ENCODE measurements around the gene EGLN1. TPM values are rescaled to one million over a fixed set of nuclear protein-coding genes. Genes with fewer than 3 reads are reported as not detected.
"Not testable (repeated sequence)": the region's sequence is repeated elsewhere in the genome, so short reads cannot be mapped to it uniquely, and the experiment has no call there.

Gene EGLN1
- total RNA-seq, 6 experiments from 2014 or later = 19.3 to 66.5 (median 38.9) TPM

DNA sequence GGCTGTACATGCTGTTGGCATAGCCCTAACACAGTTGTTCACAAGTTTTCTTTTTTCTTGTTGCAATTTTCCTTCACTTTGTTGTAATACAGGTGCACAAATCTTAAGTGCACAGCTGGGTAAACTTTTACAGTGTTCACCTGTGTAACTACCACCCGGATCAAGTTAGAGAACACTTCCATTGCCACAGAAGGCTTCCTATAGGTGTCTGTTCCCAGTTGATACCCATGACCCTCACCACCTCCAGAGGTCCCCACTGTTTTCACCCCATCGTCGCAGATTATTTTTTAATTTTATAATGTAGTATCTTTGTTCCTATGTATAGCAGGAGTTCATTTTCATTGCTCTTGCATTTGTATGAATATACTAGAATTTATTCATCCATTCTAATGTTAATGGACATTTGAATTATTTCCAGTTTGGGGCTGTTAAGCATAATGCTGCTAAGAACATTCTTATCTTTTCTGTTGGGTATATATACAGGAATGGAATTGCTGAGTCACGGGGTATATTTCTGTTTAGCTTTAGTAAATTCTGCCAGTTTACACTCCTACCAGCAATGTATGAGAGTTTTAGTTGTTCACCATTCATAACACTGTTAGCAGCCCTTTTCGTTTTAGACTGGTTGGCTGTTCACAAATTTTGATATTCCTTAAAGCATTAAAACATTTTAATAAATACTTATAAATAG, 67.6 kb downstream of the EGLN1 start:
- no peaks in the 10 kb centered on the region for H3K27me3 ChIP-seq
- TF ChIP-seq POLR2A (IDR thresholded peaks at IDR 0.05) = no peak
- TF ChIP-seq, protein P1, sequence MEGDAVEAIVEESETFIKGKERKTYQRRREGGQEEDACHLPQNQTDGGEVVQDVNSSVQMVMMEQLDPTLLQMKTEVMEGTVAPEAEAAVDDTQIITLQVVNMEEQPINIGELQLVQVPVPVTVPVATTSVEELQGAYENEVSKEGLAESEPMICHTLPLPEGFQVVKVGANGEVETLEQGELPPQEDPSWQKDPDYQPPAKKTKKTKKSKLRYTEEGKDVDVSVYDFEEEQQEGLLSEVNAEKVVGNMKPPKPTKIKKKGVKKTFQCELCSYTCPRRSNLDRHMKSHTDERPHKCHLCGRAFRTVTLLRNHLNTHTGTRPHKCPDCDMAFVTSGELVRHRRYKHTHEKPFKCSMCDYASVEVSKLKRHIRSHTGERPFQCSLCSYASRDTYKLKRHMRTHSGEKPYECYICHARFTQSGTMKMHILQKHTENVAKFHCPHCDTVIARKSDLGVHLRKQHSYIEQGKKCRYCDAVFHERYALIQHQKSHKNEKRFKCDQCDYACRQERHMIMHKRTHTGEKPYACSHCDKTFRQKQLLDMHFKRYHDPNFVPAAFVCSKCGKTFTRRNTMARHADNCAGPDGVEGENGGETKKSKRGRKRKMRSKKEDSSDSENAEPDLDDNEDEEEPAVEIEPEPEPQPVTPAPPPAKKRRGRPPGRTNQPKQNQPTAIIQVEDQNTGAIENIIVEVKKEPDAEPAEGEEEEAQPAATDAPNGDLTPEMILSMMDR (IDR thresholded peaks at IDR 0.05) = no peak
- peaks cover 0 to 6% (median 0%) of the 10 kb centered on the region in 4 donors for H3K4me1 ChIP-seq
- intact Hi-C loops (cut with DNase I) = loop anchor here (5.0 to 10.0 kb wide), 2 partner anchors 233 to 240 kb away; no protein-coding TSS in a partner anchor
- no peak for DNase-seq
- H3K27ac ChIP-seq = no peak overlapping the region
- H3K36me3 ChIP-seq = peaks cover 0 to 13% (median 8%) of the 10 kb centered on the region in 4 donors
- H3K4me3 ChIP-seq = no peak overlapping the region
- WGBS (ENCODE audit: insufficient coverage, low coverage, low lambda C conversion rate, missing lambda C conversion rate) = 81% methylated on average over 5 of the region's 5 CpGs
- H3K9me3 ChIP-seq = no peaks in the 10 kb centered on the region
- ATAC-seq = no peak

DNA sequence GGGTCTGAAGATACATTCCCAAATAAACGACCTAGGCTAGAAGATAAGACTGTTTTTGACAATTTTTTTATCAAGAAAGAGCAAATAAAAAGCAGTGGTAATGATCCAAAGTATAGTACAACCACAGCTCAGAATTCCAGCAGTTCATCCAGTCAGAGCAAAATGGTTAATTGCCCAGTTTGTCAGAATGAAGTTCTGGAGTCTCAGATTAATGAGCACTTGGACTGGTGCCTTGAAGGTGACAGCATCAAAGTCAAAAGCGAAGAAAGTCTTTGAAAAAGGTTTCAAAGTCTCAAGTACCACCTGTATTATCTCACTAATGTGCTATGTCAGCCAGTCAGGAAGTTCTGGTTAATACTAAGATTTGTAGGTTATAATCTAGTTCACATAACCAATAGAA, 69.0 kb downstream of the EGLN1 start:
- DNase-seq (no peak), ATAC-seq (no peak)
- no peak for TF ChIP-seq POLR2A (IDR thresholded peaks at IDR 0.05)
- TF ChIP-seq, protein P1 (IDR thresholded peaks at IDR 0.05) = no peak
- intact Hi-C loops (cut with DNase I) = loop anchor here in 1 of 2 donors (10.0 kb wide), 1 partner anchor 242 kb away; no protein-coding TSS in a partner anchor
- Histone ChIP-seq H3K27ac (no peak overlapping the region), H3K27me3 (no peaks in the 10 kb centered on the region), H3K36me3 (peaks cover 0 to 22% (median 11%) of the 10 kb centered on the region in 4 donors), H3K4me1 (peaks cover 0 to 6% (median 0%) of the 10 kb centered on the region in 4 donors), H3K4me3 (no peak overlapping the region), H3K9me3 (no peaks in the 10 kb centered on the region)
- 63% methylated on average over 2 of the region's 2 CpGs for WGBS (ENCODE audit: insufficient coverage, low coverage, low lambda C conversion rate, missing lambda C conversion rate)

DNA sequence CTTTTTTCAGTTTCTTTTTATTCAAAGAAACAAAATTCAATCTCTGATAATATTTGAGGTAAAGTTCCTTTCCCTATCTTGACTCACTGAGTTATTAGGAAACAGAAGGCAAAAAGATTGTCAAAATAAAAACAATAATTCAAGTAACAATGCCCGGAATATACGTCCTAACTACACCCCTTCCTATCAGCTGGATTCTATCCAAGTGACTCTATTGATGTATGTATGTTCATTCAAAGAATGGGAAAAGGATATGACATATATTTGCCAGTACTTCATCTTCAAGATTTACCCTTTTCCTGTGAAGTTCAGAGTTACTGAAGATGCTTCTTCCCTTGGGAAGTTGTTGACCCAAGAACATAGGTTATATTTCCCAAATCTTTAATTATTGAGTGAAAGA, 70.3 kb downstream of the EGLN1 start:
- Histone ChIP-seq H3K9me3 (no peaks in the 10 kb centered on the region), H3K36me3 (peaks cover 0 to 27% (median 12%) of the 10 kb centered on the region in 4 donors), H3K4me3 (no peak overlapping the region), H3K4me1 (no peaks in the 10 kb centered on the region), H3K27ac (no peak overlapping the region), H3K27me3 (no peaks in the 10 kb centered on the region)
- intact Hi-C loops (cut with DNase I) = loop anchor here in 1 of 2 donors (10.0 kb wide), 1 partner anchor 243 kb away; no protein-coding TSS in a partner anchor
- TF ChIP-seq, protein P1 (IDR thresholded peaks at IDR 0.05) = no peak
- no peak for TF ChIP-seq POLR2A (IDR thresholded peaks at IDR 0.05)
- ATAC-seq = peak in 1 of 4 donors; percentile 48
- WGBS (ENCODE audit: insufficient coverage, low coverage, low lambda C conversion rate, missing lambda C conversion rate) = 64% methylated on average over 2 of the region's 2 CpGs
- no peak for DNase-seq

DNA sequence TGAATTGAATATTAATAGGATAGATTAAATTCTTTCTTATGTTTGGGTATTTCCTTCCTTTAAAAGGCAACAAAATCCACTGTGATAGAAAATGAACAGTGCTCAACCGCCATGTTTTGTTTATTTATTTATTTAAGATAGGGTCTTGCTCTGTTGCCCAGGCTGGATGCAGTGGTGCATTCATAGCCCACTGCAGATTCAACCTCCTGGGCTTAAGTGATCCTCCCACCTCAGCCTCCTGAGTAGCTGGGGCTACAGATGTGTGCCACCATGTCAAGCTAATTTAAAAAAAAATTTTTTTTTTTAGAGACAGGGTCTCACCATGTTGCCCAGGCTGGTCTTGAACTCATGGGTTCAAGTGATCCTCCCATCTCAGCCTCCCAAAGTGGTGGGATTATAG, 73.2 kb downstream of the EGLN1 start:
- intact Hi-C loops (cut with DNase I); H3K27me3 ChIP-seq; H3K4me3 ChIP-seq; H3K9me3 ChIP-seq; H3K27ac ChIP-seq; H3K4me1 ChIP-seq; DNase-seq; ATAC-seq: not testable (repeated sequence)
- WGBS (ENCODE audit: insufficient coverage, low coverage, low lambda C conversion rate, missing lambda C conversion rate) = 100% methylated on average over 1 of the region's 1 CpG
- H3K36me3 ChIP-seq = peaks cover 0 to 27% (median 12%) of the 10 kb centered on the region in 4 donors

DNA sequence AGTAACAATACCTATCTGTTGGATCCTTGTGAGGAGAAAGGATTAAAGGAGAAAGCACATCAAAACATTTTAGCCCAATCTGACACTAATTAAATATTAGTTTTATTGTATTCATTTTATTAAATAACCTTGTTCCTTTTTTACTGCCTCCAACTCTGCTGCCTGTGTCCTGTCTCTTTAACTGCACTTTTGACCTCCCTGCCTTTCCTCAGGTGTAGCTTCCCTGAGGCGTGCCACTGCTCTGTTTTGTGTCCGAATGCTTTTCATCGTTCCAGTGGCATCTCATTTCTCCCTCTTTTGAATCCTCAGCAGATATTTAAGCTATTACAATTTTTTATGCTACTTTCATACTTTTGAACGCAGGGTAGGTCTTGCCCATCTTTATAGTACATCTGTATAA, 73.6 kb downstream of the EGLN1 start:
- ATAC-seq (no peak), DNase-seq (no peak)
- H3K9me3 ChIP-seq = no peaks in the 10 kb centered on the region
- intact Hi-C loops (cut with DNase I) = no loop called here
- H3K27me3 ChIP-seq = no peaks in the 10 kb centered on the region
- no peak overlapping the region for H3K4me3 ChIP-seq
- H3K4me1 ChIP-seq = no peaks in the 10 kb centered on the region
- WGBS (ENCODE audit: insufficient coverage, low coverage, low lambda C conversion rate, missing lambda C conversion rate) = 94% methylated on average over 4 of the region's 4 CpGs
- peaks cover 0 to 27% (median 12%) of the 10 kb centered on the region in 4 donors for H3K36me3 ChIP-seq
- TF ChIP-seq POLR2A (IDR thresholded peaks at IDR 0.05) = no peak
- TF ChIP-seq, protein P1 (IDR thresholded peaks at IDR 0.05) = no peak
- no peak overlapping the region for H3K27ac ChIP-seq
